Suprapubic skin (tissue), 4 donors: ENCODE measurements around the gene RRP36. TPM values are rescaled to one million over a fixed set of nuclear protein-coding genes. Genes with fewer than 3 reads are reported as not detected.

Experiments
- DNase-seq, 2 donors: peaks; one replicate each; pipeline ENCODE4 v3.0.0-alpha.2; 2019; ENCODE audit warnings: low spot score in 2 of 2
- H3K27ac ChIP-seq: fragments of 200-600 bp; sonication (generic); one replicate; pipeline ENCODE4 v1.5.1; 2019
- H3K27me3 ChIP-seq: fragments of 200-600 bp; sonication (generic); one replicate; pipeline ENCODE4 v1.5.1; 2019
- H3K36me3 ChIP-seq: fragments of 200-600 bp; sonication (generic); one replicate; pipeline ENCODE4 v1.5.1; 2019
- H3K4me1 ChIP-seq: fragments of 200-600 bp; sonication (generic); one replicate; pipeline ENCODE4 v1.5.1; 2019
- H3K4me3 ChIP-seq: fragments of 200-600 bp; sonication (generic); one replicate; pipeline ENCODE4 v1.5.1; 2019; ENCODE audit warnings: mild to moderate bottlenecking
- H3K9me3 ChIP-seq: fragments of 200-600 bp; sonication (generic); one replicate; pipeline ENCODE4 v1.5.1; 2019
- EP300 ChIP-seq: sonication (generic); formaldehyde crosslinking; IDR thresholded peaks from one replicate; pipeline ENCODE4 v1.6.1; 2017; ENCODE audit warnings: antibody characterized with exemption
- POLR2A ChIP-seq, 2 donors: fragments of 450-650 bp; IDR thresholded peaks; one replicate each; pipeline ENCODE4 v1.6.1; 2017; ENCODE audit warnings: antibody characterized with exemption in 2 of 2, mild to moderate bottlenecking in 2 of 2, moderate library complexity in 2 of 2
- POLR2AphosphoS5 ChIP-seq, 3 donors: sonication (generic); formaldehyde crosslinking; IDR thresholded peaks; one replicate each; pipeline ENCODE4 v1.6.1; 2017; ENCODE audit warnings: antibody characterized with exemption in 3 of 3
- WGBS: methylation state at CpG from one replicate; pipeline ENCODE4 v1.1.5; 2018; 5-methylcytosine and 5-hydroxymethylcytosine counted together
- total RNA-seq, 4 donors: library from RNA; depleted of rRNA; stranded (reverse); fragments of >200 nt; gene quantifications; one replicate each; pipeline ENCODE4 v1.1.0, GENCODE V29; 2016
- TF ChIP-seq, protein P1 (sequence below), 2 donors: fragments of 200-600 bp in 1 of 2; fragments of 450-650 bp in 1 of 2; sonication (generic) in 1 of 2; IDR thresholded peaks; one replicate each; pipeline ENCODE4 v1.5.1; 2016 to 2019; ENCODE audit warnings: antibody characterized with exemption in 2 of 2, mild to moderate bottlenecking in 1 of 2, moderate library complexity in 1 of 2

RRP36 gene
- total RNA-seq, 4 donors from 2014 or later, result 30.8 to 66.6 (median 53.6) TPM

GRCh38 chr6:42978839-42979522 lies 42.4 kb upstream of the RRP36 start, which contains the start of gene PEX6:
Gene PEX6, minus strand, starts transcription at chr6:42979181. Its CDS starts 31 bp downstream, at chr6:42979150.
- TF ChIP-seq, protein P1, sequence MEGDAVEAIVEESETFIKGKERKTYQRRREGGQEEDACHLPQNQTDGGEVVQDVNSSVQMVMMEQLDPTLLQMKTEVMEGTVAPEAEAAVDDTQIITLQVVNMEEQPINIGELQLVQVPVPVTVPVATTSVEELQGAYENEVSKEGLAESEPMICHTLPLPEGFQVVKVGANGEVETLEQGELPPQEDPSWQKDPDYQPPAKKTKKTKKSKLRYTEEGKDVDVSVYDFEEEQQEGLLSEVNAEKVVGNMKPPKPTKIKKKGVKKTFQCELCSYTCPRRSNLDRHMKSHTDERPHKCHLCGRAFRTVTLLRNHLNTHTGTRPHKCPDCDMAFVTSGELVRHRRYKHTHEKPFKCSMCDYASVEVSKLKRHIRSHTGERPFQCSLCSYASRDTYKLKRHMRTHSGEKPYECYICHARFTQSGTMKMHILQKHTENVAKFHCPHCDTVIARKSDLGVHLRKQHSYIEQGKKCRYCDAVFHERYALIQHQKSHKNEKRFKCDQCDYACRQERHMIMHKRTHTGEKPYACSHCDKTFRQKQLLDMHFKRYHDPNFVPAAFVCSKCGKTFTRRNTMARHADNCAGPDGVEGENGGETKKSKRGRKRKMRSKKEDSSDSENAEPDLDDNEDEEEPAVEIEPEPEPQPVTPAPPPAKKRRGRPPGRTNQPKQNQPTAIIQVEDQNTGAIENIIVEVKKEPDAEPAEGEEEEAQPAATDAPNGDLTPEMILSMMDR (IDR thresholded peaks at IDR 0.05), result no peak
- TF ChIP-seq EP300 (no peak), POLR2AphosphoS5 (IDR thresholded peaks at IDR 0.05) (peak in 2 of 3 donors; percentile 55 to 80), POLR2A (IDR thresholded peaks at IDR 0.05) (peak in 1 of 2 donors; percentile 57)
- no peaks in the 10 kb centered on the region for H3K36me3 ChIP-seq
- H3K27ac ChIP-seq, result peak within 1 kb of the TSS; percentile 87
- 2% methylated on average over 17 of the region's 59 CpGs for WGBS
- DNase-seq, result peak; percentile 95 to 97
- H3K4me1 ChIP-seq, result peaks cover 29% of the 10 kb centered on the region
- no peaks in the 10 kb centered on the region for H3K27me3 ChIP-seq
- H3K4me3 ChIP-seq, result peak within 1 kb of the TSS; percentile 72
- H3K9me3 ChIP-seq, result no peaks in the 10 kb centered on the region

- peak overlapping the region; percentile 87 for H3K27ac ChIP-seq
- TF ChIP-seq POLR2A (IDR thresholded peaks at IDR 0.05), result no peak
- TF ChIP-seq, protein P1 (IDR thresholded peaks at IDR 0.05), result no peak
- no peak for TF ChIP-seq POLR2AphosphoS5 (IDR thresholded peaks at IDR 0.05)
- TF ChIP-seq EP300, result no peak
- H3K4me3 ChIP-seq, result peak overlapping the region; percentile 72
- peaks cover 29% of the 10 kb centered on the region for H3K4me1 ChIP-seq
- WGBS, result 36% methylated on average over 9 of the region's 9 CpGs
- no peak for DNase-seq
- H3K27me3 ChIP-seq, result no peaks in the 10 kb centered on the region
- H3K9me3 ChIP-seq, result no peaks in the 10 kb centered on the region
- H3K36me3 ChIP-seq, result no peaks in the 10 kb centered on the region
Measured at GRCh38 chr6:42979523-42980177, 41.8 kb upstream of the RRP36 start.

- Histone ChIP-seq H3K4me1 (peaks cover 45% of the 10 kb centered on the region), H3K27me3 (no peaks in the 10 kb centered on the region), H3K27ac (no peak overlapping the region), H3K4me3 (no peak overlapping the region), H3K9me3 (no peaks in the 10 kb centered on the region), H3K36me3 (no peaks in the 10 kb centered on the region)
- no peak for TF ChIP-seq EP300
- TF ChIP-seq, protein P1 (IDR thresholded peaks at IDR 0.05), result no peak
- TF ChIP-seq POLR2AphosphoS5 (IDR thresholded peaks at IDR 0.05), result no peak
- no peak for TF ChIP-seq POLR2A (IDR thresholded peaks at IDR 0.05)
- DNase-seq, result no peak
- 86% methylated on average over 5 of the region's 5 CpGs for WGBS
Measured at GRCh38 chr6:42981836-42982235, 39.6 kb upstream of the RRP36 start.

DNA sequence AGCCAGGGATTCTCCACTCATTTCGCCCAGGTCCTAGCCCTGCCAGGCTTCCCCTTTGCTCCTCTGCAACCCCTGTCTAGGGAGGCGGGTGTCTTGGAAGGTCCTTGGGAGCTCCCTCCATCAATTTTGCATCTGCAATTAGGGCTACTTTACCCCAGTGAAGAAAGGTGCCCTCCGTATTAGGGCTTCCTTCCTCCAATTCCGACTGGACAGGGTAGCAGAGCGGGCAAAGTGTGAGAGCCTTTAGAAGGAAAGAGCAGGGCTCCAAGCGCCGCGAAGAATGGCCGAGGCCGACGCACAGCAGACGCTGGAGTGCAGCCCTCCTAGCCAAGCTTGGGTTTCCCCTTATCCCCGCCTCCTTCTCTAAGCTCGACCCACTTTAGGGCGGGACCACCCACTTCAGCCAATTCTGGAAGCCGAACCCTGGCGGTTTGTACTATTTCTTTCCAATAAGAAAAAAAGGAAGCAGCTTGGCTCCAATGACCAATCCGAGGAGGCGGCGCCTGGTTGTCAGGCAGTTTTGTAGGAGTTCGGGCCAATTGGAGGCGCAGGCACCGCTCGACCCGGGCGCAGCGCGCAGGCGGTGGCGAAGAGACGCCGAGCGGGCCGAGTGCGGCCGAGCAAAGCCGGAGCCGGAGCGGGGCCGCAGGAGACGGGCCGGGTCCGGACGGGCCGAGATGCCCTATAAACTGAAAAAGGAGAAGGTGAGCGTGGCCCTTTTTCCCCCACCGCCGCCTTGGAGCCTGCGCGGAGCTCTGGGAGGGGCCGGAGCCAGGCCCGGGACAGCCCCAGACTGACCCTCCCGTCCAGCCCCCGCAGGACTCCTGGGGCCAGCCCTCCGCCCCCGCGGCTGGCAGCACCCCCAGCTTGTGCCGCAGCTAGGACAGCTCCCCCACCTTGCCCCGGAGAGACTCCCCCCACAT lies 37.2 kb upstream of the RRP36 start, which contains the start of gene PPP2R5D:
PPP2R5D (plus strand) TSS at position 570 of the 923 bp plus-strand sequence; CDS start at position 678, 108 bp downstream.
- peak within 1 kb of the TSS; percentile 75 for H3K4me3 ChIP-seq
- peak; percentile 99 for DNase-seq
- peaks cover 4% of the 10 kb centered on the region for H3K36me3 ChIP-seq
- H3K27me3 ChIP-seq, result no peaks in the 10 kb centered on the region
- WGBS, result under 1% methylated on average over 52 of the region's 59 CpGs
- H3K9me3 ChIP-seq, result no peaks in the 10 kb centered on the region
- H3K27ac ChIP-seq, result peak within 1 kb of the TSS; percentile 83
- TF ChIP-seq POLR2A (IDR thresholded peaks at IDR 0.05) (peak in 1 of 2 donors; percentile 70), EP300 (no peak), POLR2AphosphoS5 (IDR thresholded peaks at IDR 0.05) (peak in 2 of 3 donors; percentile 17 to 36)
- TF ChIP-seq, protein P1 (IDR thresholded peaks at IDR 0.05), result no peak
- peaks cover 59% of the 10 kb centered on the region for H3K4me1 ChIP-seq
